ENCODE data around the gene NHEJ1. TPM values are rescaled to one million over a fixed set of nuclear protein-coding genes. Genes with fewer than 3 reads are reported as not detected.

NHEJ1 gene
- total and polyA plus RNA-seq, 2 donors (not counting 1 experiment from before 2014, with no cell fraction given) = 22.1 to 24.8 TPM

GRCh38 chr2:219041252-219041651 is 119.4 kb downstream of the NHEJ1 start, which contains the start of gene CFAP65:
CFAP65 (minus strand) TSS chr2:219041516; CDS start chr2:219039048, 2,468 bp downstream.
- Histone ChIP-seq H3K9ac (ENCODE audit: insufficient read depth, low read length) (no peak within 1 kb of the TSS), H3K27ac (ENCODE audit: insufficient read depth, low read length) (no peak within 1 kb of the TSS), H3K4me1 (ENCODE audit: control insufficient read depth, extremely low read depth, insufficient read depth, low read length) (no peaks in the 10 kb centered on the region)

DNA sequence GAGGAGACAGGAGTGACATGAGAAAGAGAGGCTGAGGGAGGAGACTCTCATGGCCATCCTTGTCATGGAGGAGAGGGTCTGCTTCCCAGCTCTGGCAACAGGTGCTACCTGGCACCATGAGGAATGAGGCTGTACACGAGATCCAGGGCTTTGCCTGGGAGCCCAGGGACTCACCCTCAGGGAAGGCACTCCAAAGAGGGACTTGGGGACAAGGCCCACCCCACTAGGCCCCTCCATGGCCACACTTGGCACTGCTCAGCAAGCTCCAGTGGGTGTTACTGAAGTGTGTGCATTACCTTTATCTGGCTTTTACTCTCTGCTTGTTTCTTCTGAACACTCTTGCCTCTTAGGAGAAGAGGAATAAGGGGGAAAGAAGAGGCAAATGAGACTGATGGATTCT is 122.0 kb downstream of the NHEJ1 start:
- Histone ChIP-seq H3K36me3 (ENCODE audit: control insufficient read depth, insufficient read depth, low read length) (no peaks in the 10 kb centered on the region), H4K20me1 (ENCODE audit: control insufficient read depth, extremely low read depth, insufficient read depth, low read length) (no peaks in the 10 kb centered on the region), H3K9me3 (ENCODE audit: control insufficient read depth, insufficient read depth, low read depth, low read length) (no peaks in the 10 kb centered on the region), H3K9ac (ENCODE audit: insufficient read depth, low read length) (no peak overlapping the region), H3K27ac (ENCODE audit: insufficient read depth, low read length) (no peak overlapping the region), H3K4me3 (replicated peaks in 1 of 4; ENCODE audit: control extremely low read depth in 1 of 4, insufficient read depth in 1 of 4, low read depth in 3 of 4, low read length in 4 of 4) (no peak overlapping the region), H3K4me1 (ENCODE audit: control insufficient read depth, extremely low read depth, insufficient read depth, low read length) (no peaks in the 10 kb centered on the region), H3K4me2 (ENCODE audit: extremely low read depth, insufficient read depth, low read length) (no peak overlapping the region), H2AFZ (ENCODE audit: low read length) (no peak overlapping the region), H3K27me3 (ENCODE audit: control insufficient read depth, insufficient read depth, low read length) (peaks cover 20% of the 10 kb centered on the region), H3K79me2 (ENCODE audit: control insufficient read depth, insufficient read depth, low read length) (no peaks in the 10 kb centered on the region)
- no peak for TF ChIP-seq EZH2 (IDR thresholded peaks at IDR 0.05; ENCODE audit: low read length, missing control alignments)
- TF ChIP-seq, protein P1, sequence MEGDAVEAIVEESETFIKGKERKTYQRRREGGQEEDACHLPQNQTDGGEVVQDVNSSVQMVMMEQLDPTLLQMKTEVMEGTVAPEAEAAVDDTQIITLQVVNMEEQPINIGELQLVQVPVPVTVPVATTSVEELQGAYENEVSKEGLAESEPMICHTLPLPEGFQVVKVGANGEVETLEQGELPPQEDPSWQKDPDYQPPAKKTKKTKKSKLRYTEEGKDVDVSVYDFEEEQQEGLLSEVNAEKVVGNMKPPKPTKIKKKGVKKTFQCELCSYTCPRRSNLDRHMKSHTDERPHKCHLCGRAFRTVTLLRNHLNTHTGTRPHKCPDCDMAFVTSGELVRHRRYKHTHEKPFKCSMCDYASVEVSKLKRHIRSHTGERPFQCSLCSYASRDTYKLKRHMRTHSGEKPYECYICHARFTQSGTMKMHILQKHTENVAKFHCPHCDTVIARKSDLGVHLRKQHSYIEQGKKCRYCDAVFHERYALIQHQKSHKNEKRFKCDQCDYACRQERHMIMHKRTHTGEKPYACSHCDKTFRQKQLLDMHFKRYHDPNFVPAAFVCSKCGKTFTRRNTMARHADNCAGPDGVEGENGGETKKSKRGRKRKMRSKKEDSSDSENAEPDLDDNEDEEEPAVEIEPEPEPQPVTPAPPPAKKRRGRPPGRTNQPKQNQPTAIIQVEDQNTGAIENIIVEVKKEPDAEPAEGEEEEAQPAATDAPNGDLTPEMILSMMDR (conservative IDR thresholded peaks at IDR 0.05 in 1 of 2, IDR thresholded peaks at IDR 0.05 in 1 of 2; ENCODE audit: low read depth in 1 of 2, low read length in 2 of 2) = no peak
- no peak for DNase-seq (ENCODE audit: low read depth in 2 of 2)

More at GRCh38 chr2:219041252-219041651, 119.4 kb downstream of the NHEJ1 start, which contains the start of gene CFAP65:
- H3K9me3 ChIP-seq (ENCODE audit: control insufficient read depth, insufficient read depth, low read depth, low read length) = no peaks in the 10 kb centered on the region
- H3K4me2 ChIP-seq (ENCODE audit: extremely low read depth, insufficient read depth, low read length) = peak within 1 kb of the TSS; percentile 62
- peak; percentile 49 to 66 for DNase-seq (ENCODE audit: low read depth in 2 of 2)
- H3K4me3 ChIP-seq (replicated peaks in 1 of 4; ENCODE audit: control extremely low read depth in 1 of 4, insufficient read depth in 1 of 4, low read depth in 3 of 4, low read length in 4 of 4) = peak within 1 kb of the TSS; percentile 29 to 68 (median 50)
- peaks cover 22% of the 10 kb centered on the region for H3K27me3 ChIP-seq (ENCODE audit: control insufficient read depth, insufficient read depth, low read length)
- peak within 1 kb of the TSS; percentile 55 for H2AFZ ChIP-seq (ENCODE audit: low read length)
- H3K79me2 ChIP-seq (ENCODE audit: control insufficient read depth, insufficient read depth, low read length) = no peaks in the 10 kb centered on the region
- TF ChIP-seq EZH2 (IDR thresholded peaks at IDR 0.05; ENCODE audit: low read length, missing control alignments) = no peak
- TF ChIP-seq, protein P1 (conservative IDR thresholded peaks at IDR 0.05 in 1 of 2, IDR thresholded peaks at IDR 0.05 in 1 of 2; ENCODE audit: low read depth in 1 of 2, low read length in 2 of 2) = no peak
- H3K36me3 ChIP-seq (ENCODE audit: control insufficient read depth, insufficient read depth, low read length) = no peaks in the 10 kb centered on the region
- no peaks in the 10 kb centered on the region for H4K20me1 ChIP-seq (ENCODE audit: control insufficient read depth, extremely low read depth, insufficient read depth, low read length)

DNA sequence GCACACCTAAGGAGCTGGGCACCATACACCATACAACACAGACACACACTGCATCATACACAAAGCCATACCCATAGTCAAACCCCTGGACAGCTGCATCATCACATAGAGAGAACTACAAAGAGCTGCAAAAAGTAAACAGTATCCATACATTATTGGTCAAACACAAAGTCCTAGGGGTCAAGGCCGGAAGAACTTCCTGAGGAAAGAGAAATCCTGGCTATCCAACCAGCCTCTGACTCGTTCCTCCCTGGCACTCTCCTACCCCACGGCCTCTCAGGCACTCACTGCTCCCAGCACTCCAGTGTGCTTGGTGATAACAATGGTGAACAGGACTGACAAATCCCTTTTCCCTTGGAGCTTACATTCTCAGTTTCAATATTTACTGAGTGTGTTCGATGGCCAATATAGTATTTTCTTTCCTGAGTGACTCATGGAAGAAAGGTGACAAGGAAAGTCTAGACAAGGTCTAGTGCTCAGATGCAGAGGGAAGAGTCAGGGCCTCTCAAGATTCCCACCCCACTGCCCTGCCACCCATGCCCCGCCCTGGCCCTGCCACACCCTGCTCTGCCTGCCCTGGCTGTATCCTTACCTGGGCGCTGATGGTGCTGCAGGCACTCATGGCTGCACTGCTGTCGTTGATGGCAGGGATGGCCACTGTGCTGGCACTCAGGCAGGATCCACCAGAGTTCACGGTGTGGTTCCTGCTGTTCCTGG is 122.7 kb downstream of the NHEJ1 start:
- Histone ChIP-seq H3K4me1 (ENCODE audit: control insufficient read depth, extremely low read depth, insufficient read depth, low read length) (no peaks in the 10 kb centered on the region), H3K27me3 (ENCODE audit: control insufficient read depth, insufficient read depth, low read length) (peaks cover 20% of the 10 kb centered on the region), H3K79me2 (ENCODE audit: control insufficient read depth, insufficient read depth, low read length) (no peaks in the 10 kb centered on the region), H3K4me2 (ENCODE audit: extremely low read depth, insufficient read depth, low read length) (no peak overlapping the region), H3K36me3 (ENCODE audit: control insufficient read depth, insufficient read depth, low read length) (no peaks in the 10 kb centered on the region), H3K27ac (ENCODE audit: insufficient read depth, low read length) (no peak overlapping the region), H3K4me3 (replicated peaks in 1 of 4; ENCODE audit: control extremely low read depth in 1 of 4, insufficient read depth in 1 of 4, low read depth in 3 of 4, low read length in 4 of 4) (no peak overlapping the region), H3K9ac (ENCODE audit: insufficient read depth, low read length) (no peak overlapping the region), H2AFZ (ENCODE audit: low read length) (no peak overlapping the region), H3K9me3 (ENCODE audit: control insufficient read depth, insufficient read depth, low read depth, low read length) (no peaks in the 10 kb centered on the region), H4K20me1 (ENCODE audit: control insufficient read depth, extremely low read depth, insufficient read depth, low read length) (no peaks in the 10 kb centered on the region)
- TF ChIP-seq, protein P1 (conservative IDR thresholded peaks at IDR 0.05 in 1 of 2, IDR thresholded peaks at IDR 0.05 in 1 of 2; ENCODE audit: low read depth in 1 of 2, low read length in 2 of 2) = no peak
- no peak for TF ChIP-seq EZH2 (IDR thresholded peaks at IDR 0.05; ENCODE audit: low read length, missing control alignments)
- no peak for DNase-seq (ENCODE audit: low read depth in 2 of 2)

Data from fibroblast of lung (primary cell).